Astrocyte of the spinal cord (primary cell): Measurements from ENCODE around the gene TCF23.
A peak's percentile ranks its signal among the peaks of the same experiment; 100 is the strongest.

ENCODE experiments used
- DNase-seq: peaks from one replicate; pipeline ENCODE4 v3.0.0; 2011; ENCODE audit warnings: low read depth, low spot score
- H3K4me3 ChIP-seq: 2 replicates; pipeline ENCODE4 v1.5.1; 2011; ENCODE audit warnings: low read depth, mild to moderate bottlenecking, low read length, moderate library complexity
- CTCF ChIP-seq: IDR thresholded peaks from 2 replicates; pipeline ENCODE4 v1.5.1; 2012; ENCODE audit warnings: low read depth, mild to moderate bottlenecking, low read length, inconsistent platforms
- in situ Hi-C: cut with HindIII; loops from 2 replicates; pipeline ENCODE4 v1.10.0; 2017; ENCODE audit warnings: low sequenced_read_pairs

The TCF23 gene

GRCh38 chr2:27177441-27178351 lies 28.9 kb downstream of the TCF23 start:
- no peak overlapping the region for H3K4me3 ChIP-seq
- DNase-seq = no peak
- in situ Hi-C loops = no loop called here
- TF ChIP-seq CTCF = no peak

- no peak for DNase-seq
- in situ Hi-C loops = no loop called here
Observed at GRCh38 chr2:27178469-27178868, 29.7 kb downstream of the TCF23 start.

GRCh38 chr2:27179344-27180000 lies 30.7 kb downstream of the TCF23 start:
- in situ Hi-C loops = no loop called here
- no peak overlapping the region for H3K4me3 ChIP-seq
- no peak for DNase-seq
- no peak for TF ChIP-seq CTCF

More at GRCh38 chr2:27178469-27178868, 29.7 kb downstream of the TCF23 start:
- no peak for TF ChIP-seq CTCF
- H3K4me3 ChIP-seq = no peak overlapping the region

DNA sequence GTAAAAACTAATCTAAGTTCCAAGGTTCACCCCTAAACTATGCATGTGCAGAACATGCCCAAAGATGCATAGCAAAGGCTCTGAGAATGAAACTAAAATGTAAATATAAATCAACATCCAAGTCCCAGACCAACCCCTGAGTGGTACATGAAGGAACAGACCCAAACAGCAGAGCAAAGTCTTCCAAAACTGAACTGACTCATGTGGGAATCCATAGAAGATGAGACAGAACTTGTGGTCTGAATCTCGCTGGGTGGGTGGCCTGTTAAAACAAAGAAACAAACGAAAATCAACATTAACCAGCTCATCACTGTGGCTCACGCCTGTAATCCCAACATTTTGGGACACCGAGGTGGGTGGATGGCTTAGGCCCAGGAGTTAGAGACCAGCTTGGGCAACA lies 33.5 kb downstream of the TCF23 start:
- no peak for TF ChIP-seq CTCF

DNA sequence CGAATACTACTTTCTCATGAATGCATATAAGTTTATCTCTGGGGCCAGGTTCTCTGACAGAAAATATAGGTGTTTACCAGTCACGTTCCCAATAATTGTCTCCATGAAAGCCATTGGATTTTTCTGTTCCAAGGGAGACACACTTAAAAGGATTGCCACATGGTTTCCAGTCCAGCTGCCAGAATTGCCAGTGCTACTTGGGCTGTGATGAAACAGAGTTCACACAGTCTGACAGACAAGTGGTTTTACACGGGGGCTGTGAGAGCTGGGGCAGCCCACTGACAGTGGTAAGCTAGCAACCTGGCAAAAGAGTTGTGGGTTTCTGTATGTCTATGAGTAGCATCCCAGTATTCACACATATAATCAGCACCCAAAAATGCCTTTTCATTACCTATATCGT lies 35.3 kb downstream of the TCF23 start:
- no peak for TF ChIP-seq CTCF
- no peak for DNase-seq
- no peak overlapping the region for H3K4me3 ChIP-seq
- in situ Hi-C loops = no loop called here

More for the DNA sequence above, 33.5 kb downstream of the TCF23 start:
- H3K4me3 ChIP-seq = no peak overlapping the region
- in situ Hi-C loops = no loop called here
- DNase-seq = peak; percentile 57

DNA sequence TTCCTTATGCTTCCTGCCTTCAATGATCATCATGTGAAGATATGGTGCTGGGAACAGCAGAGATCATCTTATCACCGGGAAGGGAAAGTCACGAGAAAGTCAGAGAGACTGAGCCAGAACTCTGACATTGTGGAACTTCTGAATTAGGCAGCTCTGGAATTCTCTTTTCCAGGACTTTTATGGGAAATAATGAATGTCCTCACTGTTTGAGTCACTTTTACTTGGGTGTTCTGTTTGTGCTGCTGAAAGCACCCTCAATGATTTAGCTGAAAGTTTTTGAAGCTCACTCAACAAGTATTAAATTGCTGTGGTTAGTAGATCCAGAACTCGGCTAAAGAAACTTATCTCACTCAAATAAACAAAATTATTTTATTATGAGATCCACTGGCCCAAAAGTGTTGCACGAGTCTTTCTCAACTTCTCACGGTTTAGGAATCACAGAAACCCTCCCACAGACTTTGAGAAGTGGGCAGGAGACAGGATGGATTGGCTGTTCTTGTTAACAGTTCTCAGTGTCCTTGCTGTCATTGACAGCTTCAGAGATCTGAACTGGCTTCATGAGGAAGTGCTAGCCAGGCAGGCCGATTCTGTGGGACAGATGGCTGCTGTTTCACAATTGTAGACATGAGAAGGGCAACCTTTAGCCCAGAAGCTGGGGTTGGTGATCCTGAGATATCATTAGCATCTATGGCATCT lies 36.7 kb downstream of the TCF23 start:
- no peak for DNase-seq
- in situ Hi-C loops = no loop called here
- no peak for TF ChIP-seq CTCF
- no peak overlapping the region for H3K4me3 ChIP-seq
